Stimulated activated CD8-positive, alpha-beta memory T cell treated with anti-CD3 and anti-CD28 coated beads, Interleukin-7, amount 100 ng/mL, for 4 hours (primary cell): ENCODE measurements around the gene FNDC8.
"Not testable (repeated sequence)": the region's sequence is repeated elsewhere in the genome, so short reads cannot be mapped to it uniquely, and the experiment has no call there.

Experiments
- DNase-seq, 2 donors: peaks; one replicate each; pipeline ENCODE4 v3.0.0-alpha.2; 2020; ENCODE audit warnings: low read depth in 2 of 2

Gene FNDC8

DNA sequence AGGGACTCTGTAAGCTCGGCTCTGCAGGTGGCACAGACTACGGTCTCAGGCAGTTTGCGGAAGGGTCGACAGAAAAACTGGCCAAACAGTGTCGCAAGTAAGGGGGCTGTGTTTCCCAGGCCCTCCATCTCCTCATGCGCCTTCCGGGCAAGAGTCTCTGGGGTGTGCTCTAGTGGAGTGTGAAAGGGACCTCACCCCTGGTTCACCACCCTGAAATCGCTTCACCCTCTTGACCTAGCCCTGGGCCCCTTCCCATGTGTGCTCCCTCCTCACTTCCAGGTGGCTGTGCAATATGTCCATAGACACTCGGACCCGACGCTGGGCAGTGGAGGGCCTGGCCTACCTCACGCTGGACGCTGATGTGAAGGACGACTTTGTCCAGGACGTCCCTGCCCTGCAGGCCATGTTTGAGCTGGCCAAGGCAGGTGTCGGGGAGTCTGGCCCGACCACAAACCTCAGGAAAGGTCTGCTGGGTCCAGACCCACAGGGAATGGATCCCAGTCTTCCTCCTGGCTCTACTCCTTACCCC is 48.5 kb downstream of the FNDC8 start:
- no peak for DNase-seq

DNA sequence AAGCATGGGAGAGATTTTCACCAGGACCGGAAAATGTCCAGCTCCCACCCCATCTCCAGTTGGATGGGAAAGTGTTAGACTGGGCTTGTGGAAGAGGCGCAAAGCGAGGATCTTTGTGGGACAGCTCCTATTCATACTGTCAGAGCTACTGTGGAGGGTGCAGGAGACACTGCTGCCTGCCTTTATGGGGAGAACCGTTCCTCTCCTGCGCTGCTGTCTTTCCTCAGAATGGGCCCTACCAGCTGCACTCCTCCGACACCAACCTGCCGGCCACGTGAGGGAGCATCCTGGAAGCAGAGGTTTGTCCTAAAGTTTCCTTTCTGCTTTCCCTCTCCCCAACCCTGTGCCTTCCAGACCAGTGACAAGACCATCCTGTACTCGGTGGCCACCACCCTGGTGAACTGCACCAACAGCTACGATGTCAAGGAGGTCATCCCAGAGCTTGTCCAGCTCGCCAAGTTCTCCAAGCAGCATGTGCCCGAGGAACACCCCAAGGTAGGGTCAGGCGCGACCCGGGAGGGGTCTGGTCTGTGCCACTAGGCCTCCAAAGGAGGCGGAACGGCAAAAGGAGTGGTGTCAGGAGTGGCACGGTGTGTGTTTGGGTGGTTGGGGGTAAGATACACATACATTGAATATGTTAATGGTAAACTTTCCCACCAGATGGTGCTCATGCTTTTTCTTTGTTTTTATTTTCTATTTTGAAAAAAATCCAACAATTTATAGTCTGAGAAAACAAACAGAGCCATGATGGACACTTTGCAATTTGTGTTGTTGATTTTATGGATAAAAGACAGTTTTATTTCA is 49.8 kb downstream of the FNDC8 start:
- DNase-seq, result no peak

DNA sequence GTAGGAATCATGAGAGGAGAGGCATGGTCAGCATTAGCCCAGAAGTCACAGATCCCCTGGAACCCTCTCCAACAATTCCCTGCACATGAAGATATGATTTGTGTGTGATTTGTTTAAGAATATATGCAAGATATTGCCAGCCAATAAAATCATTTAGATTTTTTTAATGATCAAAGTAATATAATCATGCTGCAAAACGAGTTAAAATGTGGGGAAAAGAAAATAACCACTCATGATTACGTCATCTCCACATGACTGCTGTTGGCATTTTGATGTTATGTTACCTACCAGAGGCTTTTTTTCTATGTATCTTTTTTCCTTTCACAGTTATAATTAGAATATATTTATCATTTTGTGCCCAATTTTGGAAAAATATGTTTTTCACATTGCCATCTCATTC is 50.4 kb downstream of the FNDC8 start:
- no peak for DNase-seq

DNA sequence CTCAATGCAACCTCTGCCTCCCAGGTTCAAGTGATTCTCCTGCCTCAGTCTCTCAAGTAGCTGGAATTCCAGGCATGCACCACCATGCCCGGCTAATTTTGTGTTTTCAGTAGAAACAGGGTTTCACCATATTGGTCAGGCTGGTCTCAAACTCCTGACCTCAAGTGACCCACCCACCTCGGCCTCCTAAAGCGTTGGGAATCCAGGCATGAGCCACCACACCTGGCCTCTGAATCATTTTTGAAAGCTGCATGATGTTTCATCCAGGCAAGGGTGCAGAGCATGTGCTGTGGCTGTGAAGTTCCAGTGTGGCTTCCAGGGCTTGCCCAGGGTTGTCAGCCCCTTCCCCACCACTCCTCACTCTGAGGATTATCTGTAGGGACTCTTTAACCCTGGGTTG is 50.9 kb downstream of the FNDC8 start:
- DNase-seq, result not testable (repeated sequence)

DNA sequence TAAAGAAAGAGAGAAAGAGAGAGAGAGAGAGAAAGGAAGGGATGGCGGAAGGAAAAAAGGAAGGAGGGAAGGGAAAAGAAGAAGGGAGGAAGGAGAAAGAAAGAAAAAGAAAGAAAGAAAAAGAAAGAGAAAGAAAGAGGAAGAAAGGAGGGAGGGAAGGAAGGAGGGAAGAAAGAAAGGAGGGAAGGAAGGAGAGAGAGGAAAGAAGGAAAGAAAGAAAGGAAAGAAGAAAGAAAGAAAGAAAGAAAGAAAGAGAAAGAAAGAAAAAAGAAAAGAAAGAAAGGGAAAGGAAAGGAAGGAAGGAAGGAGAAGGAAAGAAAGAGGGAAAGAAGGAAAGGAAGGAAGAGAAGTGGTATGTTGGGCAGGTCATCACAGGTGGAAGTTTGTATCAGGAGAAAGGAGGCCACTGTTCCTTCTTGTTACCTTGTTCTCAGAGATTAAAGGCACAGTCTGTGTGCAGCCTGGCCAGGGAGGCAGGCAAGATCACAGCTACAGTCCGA is 53.5 kb downstream of the FNDC8 start:
- no peak for DNase-seq

DNA sequence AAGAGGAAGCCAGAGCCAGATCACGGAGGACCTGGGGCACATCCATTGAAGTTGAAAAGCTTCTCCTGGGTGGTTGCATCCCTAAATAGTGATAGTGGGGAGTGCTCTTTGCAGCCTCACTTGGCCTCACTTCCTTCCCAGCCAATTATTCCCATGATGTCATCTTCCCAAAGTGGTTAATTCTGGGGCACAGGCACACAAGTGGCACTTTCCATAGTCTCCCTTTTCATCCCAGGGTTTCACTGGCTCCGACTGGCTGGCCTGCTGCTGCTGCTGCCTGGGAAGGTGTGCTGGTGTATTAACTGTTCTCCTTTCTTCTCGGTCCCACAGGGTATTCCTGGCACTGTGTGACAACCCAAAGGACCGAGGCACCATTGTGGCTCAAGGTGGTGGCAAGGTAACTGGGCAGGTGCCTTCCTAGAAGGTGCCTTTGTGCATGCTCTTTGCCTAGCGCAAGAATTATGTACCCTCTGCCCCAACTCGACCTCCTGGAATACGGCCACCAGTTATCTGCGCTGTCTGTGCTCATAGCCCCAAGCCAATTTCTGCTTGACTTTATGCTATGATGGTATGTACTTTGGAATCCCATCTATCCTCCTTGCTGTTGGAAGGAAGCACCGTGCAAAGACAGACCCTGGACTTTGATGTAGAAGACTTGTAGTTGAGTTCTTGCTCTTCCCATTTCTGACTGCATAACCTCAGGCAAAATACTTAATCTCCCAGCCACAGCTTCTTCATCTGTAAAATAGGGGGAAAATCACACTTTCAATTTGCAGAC is 54.4 kb downstream of the FNDC8 start:
- no peak for DNase-seq

DNA sequence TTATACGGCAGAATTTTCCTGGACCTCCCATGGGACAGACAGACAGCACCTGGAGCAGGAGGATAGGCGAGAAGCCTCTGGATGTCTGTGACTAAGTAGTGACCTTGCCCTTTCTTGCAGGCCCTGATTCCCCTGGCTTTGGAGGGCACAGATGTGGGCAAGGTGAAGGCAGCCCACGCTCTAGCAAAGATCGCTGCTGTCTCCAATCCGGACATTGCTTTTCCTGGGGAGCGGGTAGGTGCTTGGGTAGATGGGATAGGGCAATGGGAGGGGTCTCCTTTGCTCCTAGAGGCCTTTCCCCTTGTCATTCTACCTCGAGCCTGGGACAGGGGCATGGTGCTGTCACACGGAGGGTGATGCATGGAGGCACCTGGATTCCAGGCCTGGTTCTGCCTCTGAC is 55.5 kb downstream of the FNDC8 start:
- DNase-seq, result no peak

DNA sequence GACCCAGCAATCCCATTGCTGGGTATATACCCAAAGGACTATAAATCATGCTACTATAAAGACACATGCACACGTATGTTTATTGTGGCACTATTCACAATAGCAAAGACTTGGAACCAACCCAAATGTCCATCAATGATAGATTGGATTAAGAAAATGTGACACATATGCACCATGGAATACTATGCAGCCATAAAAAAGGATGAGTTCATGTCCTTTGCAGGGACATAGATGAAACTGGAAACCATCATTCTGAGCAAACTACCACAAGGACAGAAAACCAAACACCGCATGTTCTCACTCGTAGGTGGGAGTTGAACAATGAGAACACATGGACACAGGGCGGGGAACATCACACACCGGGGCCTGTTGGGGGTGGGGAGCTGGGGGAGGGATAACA is 58.0 kb downstream of the FNDC8 start:
- not testable (repeated sequence) for DNase-seq
